Right lobe of liver (tissue), 6 donors: ENCODE data around the gene PPP1R18. TPM values are rescaled to one million over a fixed set of nuclear protein-coding genes. Genes with fewer than 3 reads are reported as not detected.

ENCODE experiments used
- ATAC-seq, 4 donors: fragments of 200-7000 bp; cut with Tn5 transposase; one replicate each; pipeline ENCODE4 v1.9.1; 2020; ENCODE audit warnings: mild to moderate bottlenecking in 4 of 4, moderate library complexity in 4 of 4
- DNase-seq, 3 donors: peaks; one replicate each; pipeline ENCODE4 v3.0.0-alpha.2; 2020
- H3K27ac ChIP-seq, 3 donors: fragments of 200-600 bp; one replicate each; pipeline ENCODE4 v1.8.0; 2022
- H3K27me3 ChIP-seq, 2 donors: fragments of 200-600 bp; one replicate each; pipeline ENCODE4 v1.8.0; 2022
- H3K36me3 ChIP-seq, 4 donors: fragments of 200-600 bp; sonication (generic) in 1 of 4; one replicate each; pipeline versions ENCODE4 v1.5.1 to v1.8.0; 2017 to 2022; ENCODE audit warnings: control low read depth in 1 of 4
- H3K4me1 ChIP-seq, 4 donors: fragments of 200-600 bp; sonication (generic) in 1 of 4; one replicate each; pipeline versions ENCODE4 v1.5.1 to v1.8.0; 2017 to 2022; ENCODE audit warnings: control low read depth in 1 of 4
- H3K4me3 ChIP-seq, 3 donors: fragments of 200-600 bp; one replicate each; pipeline ENCODE4 v1.8.0; 2022
- H3K9me3 ChIP-seq, 4 donors: fragments of 200-600 bp; sonication (generic) in 1 of 4; one replicate each; pipeline versions ENCODE4 v1.5.1 to v1.8.0; 2017 to 2022; ENCODE audit warnings: control low read depth in 1 of 4
- CTCF ChIP-seq, 4 donors: fragments of 200-600 bp in 3 of 4; fragments of 450-650 bp in 1 of 4; IDR thresholded peaks; one replicate each; pipeline versions ENCODE4 v1.5.1 to v1.8.0; 2016 to 2022; ENCODE audit warnings: antibody characterized with exemption in 4 of 4, mild to moderate bottlenecking in 2 of 4
- POLR2A ChIP-seq: fragments of 450-650 bp; IDR thresholded peaks from one replicate; pipeline ENCODE4 v1.6.1; 2017; ENCODE audit warnings: antibody characterized with exemption, mild to moderate bottlenecking
- WGBS: methylation state at CpG from one replicate; pipeline ENCODE4 v1.1.6; 2018; ENCODE audit warnings: low coverage, low lambda C conversion rate; ENCODE audit not compliant: insufficient coverage; ENCODE audit errors: missing lambda C conversion rate; 5-methylcytosine and 5-hydroxymethylcytosine counted together
- intact Hi-C, 2 donors: fragments of 100-400 bp; cut with DNase I; formaldehyde crosslinking; loops; one replicate each; pipeline versions ENCODE4 v1.11.2 to v1.14.1; 2022
- total RNA-seq, 6 experiments: library from RNA; depleted of rRNA in 2 of 6; stranded (reverse); fragments of >200 nt in 2 of 6; fragmentation: NEBNext Ultra II Directional in 3 of 6; extraction: Animal tissue kit (Norgen Biotek cat#: 25700) in 3 of 6; gene quantifications; one replicate each; pipeline versions ENCODE4 v1.1.0 to v1.2.4, GENCODE V29; 2016 to 2023
- donor health status: DM: no; HTN: yes; CAD: no.
- donor health status: DM: no; HTN: no; CAD: no.
- donor health status: DM: no; HTN: no; CAD: no.
- donor health status: DM: no; HTN: yes; CAD: no.
- donor health status: DM: no; HTN: yes; CAD: no.

PPP1R18 gene
- total RNA-seq, 6 experiments from 2014 or later: 6.7 to 29.1 (median 12.9) TPM

GRCh38 chr6:30657454-30657853 is 29.0 kb downstream of the PPP1R18 start:
- no peaks in the 10 kb centered on the region for H3K9me3 ChIP-seq
- H3K27me3 ChIP-seq: no peaks in the 10 kb centered on the region
- no peak overlapping the region for H3K27ac ChIP-seq
- peak in 1 of 4 donors; percentile 7 for ATAC-seq
- DNase-seq: no peak
- peaks cover 0 to 10% (median 3%) of the 10 kb centered on the region in 4 donors for H3K4me1 ChIP-seq
- H3K36me3 ChIP-seq: peaks cover 4 to 98% (median 27%) of the 10 kb centered on the region in 4 donors
- TF ChIP-seq CTCF (IDR thresholded peaks at IDR 0.05) (no peak), POLR2A (no peak)
- intact Hi-C loops: no loop called here
- no peak overlapping the region for H3K4me3 ChIP-seq

DNA sequence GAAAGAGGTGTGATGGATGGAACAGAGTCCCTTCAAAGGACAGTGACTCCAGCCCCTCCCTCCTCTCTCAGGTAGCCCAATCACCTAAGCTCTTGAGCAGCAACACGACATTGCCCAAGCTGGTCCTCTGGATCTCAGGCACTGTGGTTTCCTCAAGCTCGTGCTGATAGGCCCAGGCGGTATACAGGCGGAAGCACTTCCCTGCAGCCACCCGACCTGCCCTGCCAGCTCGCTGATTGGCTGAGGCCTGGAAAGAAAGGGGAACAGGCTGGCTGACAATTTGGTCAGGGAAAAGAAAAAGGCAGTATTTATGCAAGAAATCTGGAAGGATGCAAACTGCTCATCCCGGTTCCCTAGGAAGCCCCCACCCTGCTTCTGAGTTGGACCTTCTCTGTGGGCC is 29.9 kb downstream of the PPP1R18 start:
- peak; percentile 17 to 43 (median 26) for ATAC-seq
- whole genome bisulfite sequencing: 70% methylated on average over 3 of the region's 7 CpGs
- no peak for TF ChIP-seq CTCF (IDR thresholded peaks at IDR 0.05)
- no peak for TF ChIP-seq POLR2A
- H3K4me1 ChIP-seq: peaks cover 0 to 10% (median 3%) of the 10 kb centered on the region in 4 donors
- intact Hi-C loops: no loop called here
- no peak for DNase-seq
- H3K36me3 ChIP-seq: peaks cover 0 to 97% (median 27%) of the 10 kb centered on the region in 4 donors
- H3K27me3 ChIP-seq: no peaks in the 10 kb centered on the region
- H3K4me3 ChIP-seq: no peak overlapping the region
- H3K27ac ChIP-seq: no peak overlapping the region
- H3K9me3 ChIP-seq: no peaks in the 10 kb centered on the region

DNA sequence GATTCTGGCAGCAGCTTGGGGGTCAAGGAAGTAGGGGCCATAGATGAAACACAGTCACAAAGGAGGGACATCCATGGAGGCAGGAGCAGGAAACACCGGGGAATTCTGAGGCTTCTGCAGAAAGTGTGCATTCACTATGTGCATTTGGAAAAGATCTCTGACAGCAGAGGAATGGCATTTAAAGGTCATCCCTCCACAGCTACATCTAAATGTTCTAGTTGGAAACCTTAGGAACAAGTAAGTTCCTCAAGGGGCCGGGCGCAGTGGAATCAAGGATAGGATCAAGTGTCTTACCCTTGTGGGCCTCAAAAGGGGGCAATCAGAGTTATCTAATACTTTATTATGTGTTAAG is 30.7 kb downstream of the PPP1R18 start:
- H3K36me3 ChIP-seq: peaks cover 0 to 97% (median 27%) of the 10 kb centered on the region in 4 donors
- H3K4me1 ChIP-seq: peaks cover 0 to 10% (median 3%) of the 10 kb centered on the region in 4 donors
- no peak overlapping the region for H3K27ac ChIP-seq
- no peak for TF ChIP-seq CTCF (IDR thresholded peaks at IDR 0.05)
- TF ChIP-seq POLR2A: no peak
- 82% methylated on average over 3 of the region's 3 CpGs for WGBS
- no peak overlapping the region for H3K4me3 ChIP-seq
- no peaks in the 10 kb centered on the region for H3K27me3 ChIP-seq
- intact Hi-C loops: no loop called here
- H3K9me3 ChIP-seq: no peaks in the 10 kb centered on the region
- ATAC-seq (no peak), DNase-seq (no peak)

GRCh38 chr6:30654798-30655742 is 31.4 kb downstream of the PPP1R18 start:
- H3K27me3 ChIP-seq: no peaks in the 10 kb centered on the region
- no peaks in the 10 kb centered on the region for H3K9me3 ChIP-seq
- H3K36me3 ChIP-seq: peaks cover 0 to 90% (median 27%) of the 10 kb centered on the region in 4 donors
- no peak overlapping the region for H3K27ac ChIP-seq
- 62% methylated on average over 18 of the region's 19 CpGs for WGBS
- H3K4me1 ChIP-seq: peaks cover 0 to 10% (median 3%) of the 10 kb centered on the region in 4 donors
- no peak for TF ChIP-seq CTCF (IDR thresholded peaks at IDR 0.05)
- TF ChIP-seq POLR2A: no peak
- DNase-seq: no peak
- ATAC-seq: peak in 1 of 4 donors; percentile 45
- intact Hi-C loops: no loop called here
- no peak overlapping the region for H3K4me3 ChIP-seq
